HG03175 (cell line): ENCODE data around the gene MACROD1.

Experiments
- ATAC-seq: cut with Tn5 transposase; IDR thresholded peaks from one replicate; pipeline ENCODE4 v1.9.1; 2021; ENCODE audit warnings: mild to moderate bottlenecking, moderate library complexity; ENCODE audit not compliant: unreplicated experiment

MACROD1 gene

GRCh38 chr11:64114231-64114630, 51.7 kb downstream of the MACROD1 start:
- ATAC-seq, result no peak

GRCh38 chr11:64113462-64113780, 52.5 kb downstream of the MACROD1 start:
- ATAC-seq, result no peak

- ATAC-seq, result no peak
Measured at GRCh38 chr11:64112771-64113461, 53.0 kb downstream of the MACROD1 start.

- ATAC-seq, result no peak
Measured at GRCh38 chr11:64110465-64111375, 55.2 kb downstream of the MACROD1 start.

GRCh38 chr11:64109332-64109731, 56.6 kb downstream of the MACROD1 start:
- ATAC-seq, result no peak

GRCh38 chr11:64107303-64107702, 58.6 kb downstream of the MACROD1 start:
- ATAC-seq, result no peak

- no peak for ATAC-seq
Measured at GRCh38 chr11:64104632-64105031, 61.3 kb downstream of the MACROD1 start.

- no peak for ATAC-seq
Measured at GRCh38 chr11:64103277-64103985, 62.5 kb downstream of the MACROD1 start.

GRCh38 chr11:64102005-64102738, 63.7 kb downstream of the MACROD1 start:
- ATAC-seq, result no peak

- ATAC-seq, result no peak
Measured at GRCh38 chr11:64101461-64101860, 64.5 kb downstream of the MACROD1 start.

GRCh38 chr11:64100782-64101353, 65.0 kb downstream of the MACROD1 start:
- ATAC-seq, result no peak

GRCh38 chr11:64100360-64100759, 65.6 kb downstream of the MACROD1 start:
- no peak for ATAC-seq

- no peak for ATAC-seq
Measured at GRCh38 chr11:64099436-64099835, 66.5 kb downstream of the MACROD1 start.

GRCh38 chr11:64098318-64098831, 67.5 kb downstream of the MACROD1 start:
- ATAC-seq, result no peak

GRCh38 chr11:64097468-64098317, 68.2 kb downstream of the MACROD1 start:
- ATAC-seq, result no peak

- no peak for ATAC-seq
Measured at GRCh38 chr11:64096835-64097234, 69.1 kb downstream of the MACROD1 start.

GRCh38 chr11:64095949-64096348, 70.0 kb downstream of the MACROD1 start:
- ATAC-seq, result no peak

- ATAC-seq, result no peak
Measured at GRCh38 chr11:64095273-64095817, 70.6 kb downstream of the MACROD1 start.
